A673 (cell line): Measurements from ENCODE around the gene ATP6V1A.

Experiments
- CTCF ChIP-seq: fragments of 300-800, 200-600 bp; sonication (generic); conservative IDR thresholded peaks from 2 replicates; pipeline ENCODE4 v1.5.1; 2017; ENCODE audit warnings: low read depth, mild to moderate bottlenecking, antibody characterized with exemption, low read length, moderate library complexity, mixed read lengths
- EZH2 ChIP-seq: fragments of 200-600 bp; sonication (generic); IDR thresholded peaks from 2 replicates; pipeline ENCODE4 v1.6.1; 2017; ENCODE audit warnings: borderline replicate concordance, low read depth, mild to moderate bottlenecking, mixed read lengths, antibody characterized with exemption, low read length; ENCODE audit not compliant: poor library complexity, severe bottlenecking

- TF ChIP-seq EZH2 (no peak), CTCF (no peak)
Observed at GRCh38 chr3:113743006-113743630, 3.7 kb upstream of the ATP6V1A start.
